Neural progenitor cell (in vitro differentiated cells): ENCODE measurements around the gene GDE1.

Source experiments
- CTCF ChIP-seq: fragments of 200-600 bp; sonication (generic); IDR thresholded peaks from 2 replicates; pipeline ENCODE4 v1.5.1; 2017; ENCODE audit warnings: antibody characterized with exemption, mild to moderate bottlenecking
- EZH2 ChIP-seq: fragments of 200-600 bp; sonication (generic); IDR thresholded peaks from 2 replicates; pipeline ENCODE4 v1.6.1; 2017; ENCODE audit warnings: antibody characterized with exemption, mild to moderate bottlenecking, moderate library complexity
- EZH2phosphoT487 ChIP-seq: fragments of 200-600 bp; sonication (generic); IDR thresholded peaks from 2 replicates; pipeline ENCODE4 v1.6.1; 2017; ENCODE audit warnings: antibody characterized with exemption

GRCh38 chr16:19548144-19548543 is 26.2 kb upstream of the GDE1 start:
- TF ChIP-seq CTCF: no peak
- TF ChIP-seq EZH2phosphoT487: no peak
- no peak for TF ChIP-seq EZH2
